Thyroid gland (tissue), 4 donors: ENCODE data around the gene ATG5. TPM values are rescaled to one million over a fixed set of nuclear protein-coding genes. Genes with fewer than 3 reads are reported as not detected.

Experiments used
- DNase-seq, 2 donors: peaks; one replicate each; pipeline ENCODE4 v3.0.0-alpha.2; 2019
- H3K27ac ChIP-seq, 3 donors: fragments of 200-600 bp; sonication (generic); 1 replicate in 2 of 3; 2 replicates in 1 of 3; pipeline ENCODE4 v1.5.1; 2016 to 2019; ENCODE audit warnings: mild to moderate bottlenecking in 1 of 3, moderate library complexity in 1 of 3
- H3K27me3 ChIP-seq: fragments of 200-600 bp; sonication (generic); one replicate; pipeline ENCODE4 v1.5.1; 2019
- H3K36me3 ChIP-seq, 2 donors: fragments of 200-600 bp; sonication (generic); one replicate each; pipeline ENCODE4 v1.5.1; 2016 to 2019
- H3K4me1 ChIP-seq, 2 donors: fragments of 200-600 bp; sonication (generic); one replicate each; pipeline ENCODE4 v1.5.1; 2017 to 2019
- H3K4me3 ChIP-seq, 3 donors: fragments of 200-600 bp; sonication (generic); replicated peaks in 1 of 3; 1 replicate in 2 of 3; 2 replicates in 1 of 3; pipeline ENCODE4 v1.5.1; 2016; ENCODE audit warnings: mild to moderate bottlenecking in 1 of 3
- H3K9me3 ChIP-seq: fragments of 200-600 bp; sonication (generic); one replicate; pipeline ENCODE4 v1.5.1; 2017
- POLR2A ChIP-seq, 2 donors: fragments of 450-650 bp; IDR thresholded peaks; one replicate each; pipeline ENCODE4 v1.6.1; 2017; ENCODE audit warnings: antibody characterized with exemption in 2 of 2, mild to moderate bottlenecking in 2 of 2, moderate library complexity in 1 of 2
- WGBS, 2 donors: methylation state at CpG; one replicate each; pipeline ENCODE4 v1.1.5; 2017; 5-methylcytosine and 5-hydroxymethylcytosine counted together
- intact Hi-C: fragments of 100-400 bp; cut with DNase I; formaldehyde crosslinking; loops from one replicate; pipeline ENCODE4 v1.15.1; 2023
- total RNA-seq, 4 donors: library from RNA; depleted of rRNA; stranded (reverse); fragments of >200 nt; gene quantifications; one replicate each; pipeline ENCODE4 v1.2.3, GENCODE V29; 2016
- TF ChIP-seq, protein P1 (sequence below), 6 experiments: fragments of 200-600 bp in 3 of 6; fragments of 450-650 bp in 3 of 6; sonication (generic) in 3 of 6; IDR thresholded peaks; one replicate each; pipeline ENCODE4 v1.5.1; 2016 to 2019; ENCODE audit warnings: antibody characterized with exemption in 6 of 6, mild to moderate bottlenecking in 2 of 6, inconsistent platforms in 1 of 6, moderate library complexity in 1 of 6

The ATG5 gene
- total RNA-seq, 4 donors from 2014 or later = 44.4 to 58.7 (median 48.7) TPM

DNA sequence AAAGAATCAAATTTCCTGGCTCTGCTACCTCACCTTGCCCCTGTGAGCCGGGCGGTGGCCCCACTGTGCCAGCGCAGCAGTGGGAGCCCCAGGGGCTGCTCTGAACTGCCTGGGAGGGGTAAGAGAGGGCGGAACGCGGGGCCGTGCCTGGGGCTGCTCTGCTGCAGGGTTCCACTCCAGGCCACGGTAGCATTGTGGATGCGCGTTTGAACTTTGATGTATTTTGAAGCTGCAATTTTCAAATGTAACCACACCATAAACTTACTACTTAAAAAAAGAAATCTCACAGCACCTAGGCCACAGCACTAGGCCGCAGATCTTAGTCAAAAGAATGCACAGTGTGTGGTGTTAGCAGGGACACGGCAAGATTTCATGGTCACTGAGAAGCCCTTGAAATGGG lies 181.9 kb downstream of the ATG5 start:
- Histone ChIP-seq H3K36me3 (no peaks in the 10 kb centered on the region), H3K27me3 (no peaks in the 10 kb centered on the region), H3K4me3 (no peak overlapping the region), H3K4me1 (peaks cover 0 to 3% of the 10 kb centered on the region in 2 donors), H3K27ac (no peak overlapping the region), H3K9me3 (no peaks in the 10 kb centered on the region)
- TF ChIP-seq POLR2A (IDR thresholded peaks at IDR 0.05) = no peak
- TF ChIP-seq, protein P1, sequence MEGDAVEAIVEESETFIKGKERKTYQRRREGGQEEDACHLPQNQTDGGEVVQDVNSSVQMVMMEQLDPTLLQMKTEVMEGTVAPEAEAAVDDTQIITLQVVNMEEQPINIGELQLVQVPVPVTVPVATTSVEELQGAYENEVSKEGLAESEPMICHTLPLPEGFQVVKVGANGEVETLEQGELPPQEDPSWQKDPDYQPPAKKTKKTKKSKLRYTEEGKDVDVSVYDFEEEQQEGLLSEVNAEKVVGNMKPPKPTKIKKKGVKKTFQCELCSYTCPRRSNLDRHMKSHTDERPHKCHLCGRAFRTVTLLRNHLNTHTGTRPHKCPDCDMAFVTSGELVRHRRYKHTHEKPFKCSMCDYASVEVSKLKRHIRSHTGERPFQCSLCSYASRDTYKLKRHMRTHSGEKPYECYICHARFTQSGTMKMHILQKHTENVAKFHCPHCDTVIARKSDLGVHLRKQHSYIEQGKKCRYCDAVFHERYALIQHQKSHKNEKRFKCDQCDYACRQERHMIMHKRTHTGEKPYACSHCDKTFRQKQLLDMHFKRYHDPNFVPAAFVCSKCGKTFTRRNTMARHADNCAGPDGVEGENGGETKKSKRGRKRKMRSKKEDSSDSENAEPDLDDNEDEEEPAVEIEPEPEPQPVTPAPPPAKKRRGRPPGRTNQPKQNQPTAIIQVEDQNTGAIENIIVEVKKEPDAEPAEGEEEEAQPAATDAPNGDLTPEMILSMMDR (IDR thresholded peaks at IDR 0.05) = no peak
- intact Hi-C loops = no loop called here
- DNase-seq = no peak
- WGBS, 2 donors = 87 to 97% methylated on average over 12 of the region's 12 CpGs

DNA sequence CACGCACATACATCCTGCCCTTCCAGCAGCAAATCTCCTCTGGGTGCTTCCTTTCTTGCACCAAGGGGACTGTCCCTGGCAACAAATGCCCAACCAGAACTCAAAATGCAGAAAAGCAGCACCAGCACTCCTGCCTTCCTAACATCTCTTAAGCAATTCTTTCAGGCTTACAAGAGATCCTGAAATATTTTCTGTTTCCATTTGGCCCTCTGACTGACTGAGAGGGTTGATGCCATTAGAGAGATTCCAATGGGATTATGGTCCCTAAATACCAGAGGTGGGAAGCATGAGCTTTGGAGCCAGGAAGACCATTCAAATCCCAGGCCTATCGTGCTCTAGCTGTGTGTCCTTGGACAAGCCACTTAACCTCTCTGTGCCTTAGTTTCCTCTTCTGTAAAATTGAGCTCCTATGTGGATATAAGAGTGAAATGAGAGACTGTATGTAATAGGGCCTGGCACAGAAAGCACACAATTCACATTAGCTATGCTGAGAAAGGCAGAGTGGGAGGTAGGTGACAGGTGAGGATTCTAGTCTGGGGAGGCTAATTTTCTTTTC lies 182.6 kb downstream of the ATG5 start:
- no peak overlapping the region for H3K27ac ChIP-seq
- TF ChIP-seq POLR2A (IDR thresholded peaks at IDR 0.05) = no peak
- TF ChIP-seq, protein P1 (IDR thresholded peaks at IDR 0.05) = no peak
- no peak for DNase-seq
- H3K4me3 ChIP-seq = no peak overlapping the region
- no peaks in the 10 kb centered on the region for H3K27me3 ChIP-seq
- no peaks in the 10 kb centered on the region for H3K36me3 ChIP-seq
- 65 to 82% methylated on average over 2 of the region's 2 CpGs for WGBS, 2 donors
- intact Hi-C loops = no loop called here
- peaks cover 0 to 3% of the 10 kb centered on the region in 2 donors for H3K4me1 ChIP-seq
- no peaks in the 10 kb centered on the region for H3K9me3 ChIP-seq

DNA sequence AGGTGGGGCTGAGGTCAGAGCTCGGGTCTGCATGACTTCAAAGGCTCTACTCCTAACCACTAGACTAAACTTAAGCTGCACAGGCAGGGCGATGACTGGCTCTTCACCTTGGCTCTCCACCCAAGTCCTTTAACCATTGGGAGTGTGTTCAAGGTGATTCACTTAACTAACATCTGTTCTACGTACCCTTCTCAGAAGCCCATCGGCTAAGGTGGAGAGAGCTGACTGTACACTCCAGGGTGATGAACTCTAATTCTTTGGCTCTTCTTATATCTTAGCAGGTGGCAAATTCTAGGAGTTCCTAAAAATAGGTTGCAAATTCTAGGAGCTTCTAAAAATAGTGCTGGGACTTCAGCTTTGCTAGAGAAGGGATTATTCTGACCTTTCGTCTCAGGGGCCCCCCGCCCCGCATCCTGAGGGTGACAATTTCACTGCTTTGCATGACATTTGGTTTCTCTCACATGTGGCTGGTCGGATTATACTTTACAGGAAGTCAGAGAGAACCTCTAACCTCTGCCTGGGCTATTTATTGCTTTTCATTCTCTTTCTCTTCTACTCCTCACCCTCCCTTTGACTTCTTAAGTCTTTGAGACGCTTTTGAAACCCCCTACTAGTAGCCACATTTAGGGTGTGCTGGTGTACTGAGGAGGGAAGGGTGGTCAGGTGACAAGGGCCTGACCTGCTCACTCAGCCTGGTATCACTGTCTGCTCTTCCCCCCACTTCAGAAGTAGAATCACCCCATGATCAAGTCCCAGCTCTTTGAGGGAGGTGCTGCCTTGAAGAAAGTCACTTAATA lies 183.9 kb downstream of the ATG5 start:
- 82 to 84% methylated on average over 9 of the region's 9 CpGs for WGBS, 2 donors
- TF ChIP-seq, protein P1 (IDR thresholded peaks at IDR 0.05) = no peak
- TF ChIP-seq POLR2A (IDR thresholded peaks at IDR 0.05) = no peak
- H3K4me1 ChIP-seq = no peaks in the 10 kb centered on the region
- no peaks in the 10 kb centered on the region for H3K9me3 ChIP-seq
- no peak overlapping the region for H3K4me3 ChIP-seq
- no peak overlapping the region for H3K27ac ChIP-seq
- no peak for DNase-seq
- intact Hi-C loops = no loop called here
- H3K36me3 ChIP-seq = no peaks in the 10 kb centered on the region
- H3K27me3 ChIP-seq = no peaks in the 10 kb centered on the region

DNA sequence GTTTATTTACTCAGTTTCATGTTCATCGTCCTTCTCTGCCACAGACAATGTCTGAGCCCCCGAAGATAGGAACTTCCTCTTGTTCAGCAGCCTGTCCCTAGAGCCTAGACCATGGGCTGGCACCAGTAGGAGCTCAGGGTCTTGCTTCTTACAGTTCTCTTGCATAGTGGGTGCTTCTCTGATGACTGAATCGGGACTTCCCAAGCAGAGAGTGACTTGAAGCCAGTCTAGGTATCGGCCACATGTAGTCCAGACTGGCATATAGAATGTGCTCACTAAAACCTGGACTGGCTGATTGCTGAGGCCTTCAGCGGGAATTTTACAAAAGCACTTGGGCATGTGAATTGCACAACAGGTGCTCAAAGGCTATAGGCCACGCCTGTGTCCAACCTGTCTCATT lies 187.4 kb downstream of the ATG5 start:
- TF ChIP-seq, protein P1 (IDR thresholded peaks at IDR 0.05) = no peak
- TF ChIP-seq POLR2A (IDR thresholded peaks at IDR 0.05) = no peak
- intact Hi-C loops = no loop called here
- no peak for DNase-seq
- Histone ChIP-seq H3K4me1 (no peaks in the 10 kb centered on the region), H3K4me3 (no peak overlapping the region), H3K9me3 (no peaks in the 10 kb centered on the region), H3K27ac (no peak overlapping the region), H3K27me3 (no peaks in the 10 kb centered on the region), H3K36me3 (no peaks in the 10 kb centered on the region)
- 80 to 81% methylated on average over 6 of the region's 6 CpGs for WGBS, 2 donors

DNA sequence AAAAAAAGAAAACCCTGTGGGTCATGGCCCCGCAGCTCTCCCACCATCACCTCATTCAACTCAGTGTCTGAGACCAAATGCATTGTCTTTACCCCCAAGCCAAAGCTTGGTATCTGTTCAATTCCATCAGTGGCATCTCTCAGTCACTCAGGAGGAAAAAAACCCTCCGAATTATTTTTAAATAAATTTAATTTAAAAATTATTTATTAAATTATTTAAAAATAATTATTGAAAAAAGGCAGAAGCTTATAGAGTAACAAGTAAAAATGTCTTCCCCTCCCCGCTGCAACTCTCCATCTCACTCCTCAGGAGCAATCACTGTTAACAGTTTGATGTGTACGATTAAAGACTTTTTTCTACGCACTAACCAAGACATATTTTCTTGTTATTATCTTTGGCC lies 188.7 kb downstream of the ATG5 start:
- 96 to 98% methylated on average over 5 of the region's 5 CpGs for WGBS, 2 donors
- TF ChIP-seq, protein P1 (IDR thresholded peaks at IDR 0.05) = no peak
- TF ChIP-seq POLR2A (IDR thresholded peaks at IDR 0.05) = no peak
- Histone ChIP-seq H3K27ac (no peak overlapping the region), H3K4me1 (no peaks in the 10 kb centered on the region), H3K9me3 (no peaks in the 10 kb centered on the region), H3K27me3 (no peaks in the 10 kb centered on the region), H3K4me3 (no peak overlapping the region), H3K36me3 (no peaks in the 10 kb centered on the region)
- no peak for DNase-seq
- intact Hi-C loops = no loop called here
